GM19455 (cell line): ENCODE measurements around the gene LCE2C.
"Not testable (repeated sequence)": the region's sequence is repeated elsewhere in the genome, so short reads cannot be mapped to it uniquely, and the experiment has no call there.

ENCODE experiments used
- ATAC-seq: cut with Tn5 transposase; IDR thresholded peaks from one replicate; pipeline ENCODE4 v1.9.1; 2021; ENCODE audit not compliant: unreplicated experiment

LCE2C gene

GRCh38 chr1:152674983-152675382 is at the start of gene LCE2C:
LCE2C (plus strand) TSS chr1:152675279; CDS start chr1:152676016, 737 bp downstream.
- not testable (repeated sequence) for ATAC-seq

DNA sequence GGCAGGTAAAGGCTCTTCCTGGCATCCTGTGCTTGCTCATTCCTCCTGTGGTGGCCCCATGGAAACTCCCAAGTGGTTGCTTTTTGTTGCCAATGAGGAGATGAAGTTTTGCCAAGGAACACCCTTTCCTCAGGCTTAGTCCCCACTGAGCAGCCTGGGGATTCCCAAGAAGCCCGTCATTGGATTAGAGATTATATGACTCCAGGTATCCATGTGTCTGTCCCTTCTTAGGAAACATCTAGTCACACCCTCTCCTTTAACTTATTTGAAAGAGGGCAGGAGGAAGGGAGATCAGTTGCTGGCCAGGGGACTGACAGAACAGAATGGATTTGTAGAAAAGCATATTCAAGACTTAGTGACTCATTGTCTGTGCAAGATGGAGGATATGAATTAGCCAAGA is 48.3 kb upstream of the LCE2C start:
- ATAC-seq: no peak

- no peak for ATAC-seq
Measured at GRCh38 chr1:152630596-152630995, 44.5 kb upstream of the LCE2C start.

GRCh38 chr1:152640351-152640750 is 34.7 kb upstream of the LCE2C start:
- ATAC-seq: no peak

GRCh38 chr1:152643945-152644344 is 31.1 kb upstream of the LCE2C start:
- no peak for ATAC-seq

GRCh38 chr1:152645146-152645545 is 29.9 kb upstream of the LCE2C start:
- no peak for ATAC-seq

- ATAC-seq: no peak
Measured at GRCh38 chr1:152646656-152647055, 28.4 kb upstream of the LCE2C start.

GRCh38 chr1:152654110-152654509 is 21.0 kb upstream of the LCE2C start:
- ATAC-seq: no peak

DNA sequence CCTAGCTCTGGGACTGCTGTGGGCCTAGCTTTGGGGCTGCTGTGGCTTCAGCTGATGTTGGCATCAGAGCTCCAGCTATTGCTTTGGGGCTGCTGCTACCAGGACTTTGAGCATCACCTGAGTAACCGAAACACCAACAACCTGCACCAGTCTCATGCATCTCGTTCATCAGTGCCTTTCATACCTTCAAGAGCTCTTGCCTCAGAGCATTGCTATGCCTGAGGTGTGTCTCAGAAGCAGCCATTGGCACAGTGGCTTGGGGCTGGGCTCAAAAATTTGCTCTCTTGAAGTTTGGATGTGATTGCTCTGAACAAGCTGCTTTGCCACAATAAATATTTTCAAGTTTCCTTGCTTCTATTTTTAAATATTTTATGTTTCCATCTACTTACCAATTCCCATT is 18.6 kb upstream of the LCE2C start:
- no peak for ATAC-seq

GRCh38 chr1:152657677-152658076 is 17.4 kb upstream of the LCE2C start:
- no peak for ATAC-seq

GRCh38 chr1:152658649-152659048 is 16.4 kb upstream of the LCE2C start:
- no peak for ATAC-seq

- no peak for ATAC-seq
Measured at GRCh38 chr1:152663098-152663497, 12.0 kb upstream of the LCE2C start, which contains the start of gene LCE2D. LCE2D (plus strand) TSS chr1:152663380; CDS start chr1:152664106, 726 bp downstream.

GRCh38 chr1:152666171-152666570 is 8.9 kb upstream of the LCE2C start:
- ATAC-seq: not testable (repeated sequence)

GRCh38 chr1:152667648-152668047 is 7.4 kb upstream of the LCE2C start:
- ATAC-seq: no peak

GRCh38 chr1:152673016-152673415 is 2.1 kb upstream of the LCE2C start:
- ATAC-seq: no peak

DNA sequence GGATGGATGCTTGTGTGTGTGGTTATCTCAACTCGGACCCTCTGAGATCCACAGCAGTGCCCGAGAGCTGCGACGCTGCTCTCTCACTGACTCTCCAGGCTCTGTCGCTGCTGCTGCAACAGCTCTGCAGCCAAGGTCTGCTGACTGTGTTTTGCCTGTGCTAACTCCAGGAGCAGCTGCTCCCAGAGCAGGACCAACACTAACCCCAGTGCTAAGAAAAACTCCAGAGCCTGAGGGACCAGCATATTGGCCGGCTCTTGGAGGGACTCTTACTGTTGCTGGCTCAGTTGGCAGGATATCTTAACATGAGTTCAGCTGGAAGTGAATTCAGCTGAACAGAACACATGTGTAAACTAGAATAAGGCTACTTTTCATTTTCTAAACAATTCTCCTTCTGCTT is 4.4 kb downstream of the LCE2C start:
- ATAC-seq: no peak

- ATAC-seq: no peak
Measured at GRCh38 chr1:152681616-152682015, 6.5 kb downstream of the LCE2C start.

DNA sequence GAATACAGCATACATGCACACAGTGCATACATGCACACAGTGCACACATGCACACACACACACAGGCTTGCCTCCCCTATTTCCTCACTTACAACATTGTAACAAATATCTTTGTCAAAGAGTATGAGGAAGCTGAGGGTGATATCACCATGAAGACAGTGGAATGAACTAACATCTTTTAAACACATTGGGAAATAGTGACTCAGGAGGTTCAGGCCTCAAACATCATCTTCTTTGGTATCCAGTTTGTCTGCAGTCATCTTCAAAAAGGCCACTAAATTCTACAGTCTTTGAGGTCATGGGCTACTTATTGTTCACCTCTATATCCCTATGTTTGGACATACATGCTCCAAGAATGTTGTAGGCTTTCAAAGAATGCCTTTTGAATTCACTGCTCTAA is 8.8 kb downstream of the LCE2C start:
- no peak for ATAC-seq

DNA sequence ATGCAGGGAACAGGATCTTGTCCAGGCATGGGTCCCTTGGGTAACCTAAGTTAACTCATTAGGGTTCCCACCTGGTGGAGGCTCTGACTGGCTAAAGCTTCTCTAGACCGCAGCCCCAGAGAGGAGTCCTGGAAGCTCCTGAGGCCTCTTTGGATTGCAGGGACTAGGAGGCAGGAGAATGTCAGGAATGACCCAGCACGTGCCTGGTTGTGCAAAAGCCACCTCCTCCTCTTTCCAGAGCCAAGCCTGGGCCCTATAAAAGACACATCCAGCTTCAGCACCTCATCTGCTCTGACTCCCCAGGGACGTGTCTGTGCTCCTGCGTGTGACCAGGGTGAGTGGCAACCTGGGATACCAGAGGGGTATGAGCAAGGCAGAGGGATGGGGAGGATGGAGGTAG is 10.7 kb downstream of the LCE2C start, which contains the start of gene LCE2B:
Gene LCE2B, plus strand, starts transcription at position 301 of the 400 bp plus-strand sequence. CDS start 721 bp downstream, outside the sequence.
- ATAC-seq: not testable (repeated sequence)

DNA sequence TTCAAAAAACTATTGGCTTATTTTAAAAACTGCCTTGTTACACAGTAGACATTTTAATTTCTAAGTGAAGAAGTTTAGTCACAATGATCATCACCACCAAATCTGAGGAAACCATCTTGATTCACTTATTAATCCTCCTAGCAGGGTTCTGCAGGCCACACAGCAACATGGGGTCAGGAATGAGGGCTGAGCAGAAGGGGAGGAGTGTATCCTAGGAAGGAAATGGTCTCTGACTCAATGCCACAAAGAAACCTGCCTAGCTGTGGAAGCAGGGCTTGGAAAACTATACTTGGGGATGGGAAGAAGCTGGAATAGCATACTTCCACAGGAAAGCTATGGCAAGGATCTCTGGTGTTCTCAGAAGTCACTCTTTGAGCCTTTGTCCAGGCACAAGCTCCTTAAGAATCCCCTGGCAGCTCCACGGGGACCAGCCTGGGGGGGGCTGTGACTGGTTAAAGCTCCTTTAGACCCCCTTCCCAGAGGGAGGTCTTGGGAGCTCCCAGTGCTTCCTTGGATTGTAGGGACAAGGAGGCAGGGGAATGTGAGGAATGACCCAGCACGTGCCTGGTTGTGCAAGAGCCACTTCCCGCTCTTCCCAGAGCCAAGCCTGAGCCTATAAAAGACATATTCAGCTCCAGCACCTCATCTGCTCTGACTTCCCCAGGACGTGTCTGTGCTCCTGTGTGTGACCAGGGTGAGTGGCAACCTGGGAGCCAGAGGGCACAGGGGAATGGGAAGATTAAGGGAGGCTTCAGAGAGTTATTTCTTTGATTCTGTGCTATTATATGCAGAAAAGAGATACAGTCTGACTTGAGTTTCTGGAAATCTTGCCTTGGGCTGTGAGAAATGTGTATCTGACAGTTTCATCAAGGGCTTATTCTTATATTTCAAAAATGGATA is 22.9 kb downstream of the LCE2C start, which contains the start of gene LCE2A:
Gene LCE2A, plus strand, starts transcription at position 645 of the 900 bp plus-strand sequence. CDS start 557 bp downstream, outside the sequence.
- ATAC-seq: no peak

- no peak for ATAC-seq
Measured at GRCh38 chr1:152699746-152700145, 24.7 kb downstream of the LCE2C start.

DNA sequence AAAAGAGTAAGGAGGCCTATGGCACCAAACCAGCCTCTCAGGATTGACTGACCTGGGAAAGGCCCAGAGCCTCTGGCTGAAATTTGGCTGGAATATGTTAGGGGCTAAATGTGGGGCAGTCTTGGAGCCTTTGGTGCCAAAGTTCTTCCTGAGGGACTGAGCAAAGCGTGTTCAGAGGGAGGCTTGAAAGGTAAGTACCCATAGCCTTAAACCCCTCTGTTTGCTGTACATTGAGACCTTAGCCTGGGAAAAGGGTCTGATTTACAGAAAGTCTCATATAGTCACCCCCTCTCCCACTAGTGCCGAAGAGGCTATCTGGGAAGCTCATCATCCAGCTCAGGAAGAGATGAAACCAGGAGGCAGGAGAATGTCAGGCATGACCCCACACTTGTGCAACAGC is 32.8 kb downstream of the LCE2C start, which contains the start of gene LCE4A:
Gene LCE4A, plus strand, starts transcription at position 301 of the 400 bp plus-strand sequence. CDS start 916 bp downstream, outside the sequence.
- no peak for ATAC-seq
